ENCODE data around the gene FOXN4.
A peak's percentile ranks its signal among the peaks of the same experiment; 100 is the strongest.
"Not testable (repeated sequence)": the region's sequence is repeated elsewhere in the genome, so short reads cannot be mapped to it uniquely, and the experiment has no call there.

The FOXN4 gene, protein sequence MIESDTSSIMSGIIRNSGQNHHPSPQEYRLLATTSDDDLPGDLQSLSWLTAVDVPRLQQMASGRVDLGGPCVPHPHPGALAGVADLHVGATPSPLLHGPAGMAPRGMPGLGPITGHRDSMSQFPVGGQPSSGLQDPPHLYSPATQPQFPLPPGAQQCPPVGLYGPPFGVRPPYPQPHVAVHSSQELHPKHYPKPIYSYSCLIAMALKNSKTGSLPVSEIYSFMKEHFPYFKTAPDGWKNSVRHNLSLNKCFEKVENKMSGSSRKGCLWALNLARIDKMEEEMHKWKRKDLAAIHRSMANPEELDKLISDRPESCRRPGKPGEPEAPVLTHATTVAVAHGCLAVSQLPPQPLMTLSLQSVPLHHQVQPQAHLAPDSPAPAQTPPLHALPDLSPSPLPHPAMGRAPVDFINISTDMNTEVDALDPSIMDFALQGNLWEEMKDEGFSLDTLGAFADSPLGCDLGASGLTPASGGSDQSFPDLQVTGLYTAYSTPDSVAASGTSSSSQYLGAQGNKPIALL

DNA sequence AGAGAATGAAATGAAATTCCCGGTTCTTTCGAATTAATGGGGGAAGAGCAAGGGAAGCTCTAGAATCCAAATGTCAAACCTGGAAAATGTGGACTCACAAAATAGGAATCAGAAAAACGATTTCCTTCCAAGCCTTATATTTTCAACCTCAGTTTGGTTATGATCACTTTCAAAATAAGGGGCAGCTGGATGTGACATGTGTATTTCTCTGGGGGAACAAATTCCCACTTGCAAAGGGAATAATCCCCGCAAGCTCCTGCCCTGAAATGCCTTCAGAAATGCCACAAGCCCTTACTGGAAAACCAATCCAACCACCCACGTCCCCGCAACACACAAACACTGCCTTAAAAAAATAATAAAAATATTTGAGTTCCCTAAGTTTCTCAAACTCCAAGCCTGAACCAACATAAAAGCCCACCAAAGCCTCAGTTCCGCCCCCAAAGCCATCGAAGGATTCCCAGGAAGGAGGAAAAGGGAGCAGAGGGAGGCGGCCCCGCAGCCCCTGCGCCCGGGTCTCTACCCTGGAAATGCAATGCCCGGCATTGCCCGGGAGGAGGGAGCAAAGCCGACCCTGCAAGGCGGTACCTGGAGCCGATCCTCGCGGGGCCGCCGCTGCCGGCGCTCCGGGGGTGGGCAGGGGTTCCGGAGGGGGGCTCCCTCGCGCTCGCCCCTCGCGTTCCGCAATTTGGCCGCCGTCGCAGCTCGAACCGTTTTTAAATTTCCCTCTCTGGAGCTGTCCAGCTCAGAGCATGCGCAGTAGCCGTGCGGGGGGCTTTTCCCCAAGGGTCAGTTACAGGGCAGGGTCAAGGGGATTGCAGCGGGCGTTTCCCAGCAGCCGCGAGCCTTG lies at the start of gene FOXN4:
Gene FOXN4 (minus strand): TSS at position 751 of the 847 bp plus-strand sequence. CDS start 963 bp downstream, outside the sequence.
- DNase-seq, result no peak

DNA sequence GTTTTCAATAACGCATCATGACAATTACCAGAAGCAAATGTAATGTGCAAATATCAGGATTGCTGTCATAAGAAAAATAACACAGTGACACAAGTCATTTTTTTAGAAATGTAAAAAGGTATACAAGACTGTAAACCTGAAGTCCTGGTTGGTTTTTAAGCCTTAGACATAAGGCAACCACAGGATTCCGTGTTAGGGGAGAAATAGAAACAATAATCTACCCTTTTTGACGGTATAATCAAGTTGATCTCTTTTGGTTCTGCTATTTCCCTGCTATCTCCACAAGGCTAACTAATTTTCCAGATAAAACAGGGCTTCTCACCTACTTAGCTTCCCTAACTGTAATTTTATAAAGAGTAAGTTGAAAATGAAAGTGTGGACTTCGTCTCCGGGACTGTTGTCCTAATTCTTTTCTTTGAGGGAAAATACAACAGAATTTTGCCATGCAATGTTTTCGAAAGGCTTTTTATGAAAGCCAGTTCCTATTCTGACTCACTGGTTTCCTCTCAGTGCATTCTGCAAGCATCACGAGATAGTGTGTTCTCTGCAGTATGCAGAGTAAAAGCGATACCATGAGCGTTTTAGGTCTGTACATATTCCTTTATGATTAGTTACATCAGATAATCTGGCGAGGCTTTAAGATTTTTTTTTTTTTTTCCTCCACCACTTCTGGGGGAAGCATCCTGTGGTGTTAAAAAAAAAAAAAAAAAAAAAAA lies 49.2 kb upstream of the FOXN4 start:
- DNase-seq, result no peak

DNA sequence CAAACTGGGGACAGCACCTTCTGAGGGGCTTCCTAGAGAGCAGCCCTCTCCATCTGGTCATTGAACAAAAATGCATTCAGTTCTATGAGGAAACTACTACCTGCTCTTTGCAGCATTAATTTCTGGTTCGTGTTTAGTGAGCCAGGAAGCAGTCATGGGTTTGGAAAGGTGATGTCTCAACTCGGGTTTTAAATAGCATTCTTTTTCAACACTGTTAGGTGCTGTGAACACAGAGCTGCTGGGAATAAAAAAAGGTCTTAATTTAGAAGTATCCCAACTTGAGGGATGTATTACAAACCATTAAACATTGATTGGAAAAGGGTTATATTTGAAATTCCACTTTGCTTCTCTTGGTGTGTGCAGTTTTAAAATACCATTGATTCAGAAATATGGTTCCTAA lies 47.9 kb upstream of the FOXN4 start:
- no peak for DNase-seq

DNA sequence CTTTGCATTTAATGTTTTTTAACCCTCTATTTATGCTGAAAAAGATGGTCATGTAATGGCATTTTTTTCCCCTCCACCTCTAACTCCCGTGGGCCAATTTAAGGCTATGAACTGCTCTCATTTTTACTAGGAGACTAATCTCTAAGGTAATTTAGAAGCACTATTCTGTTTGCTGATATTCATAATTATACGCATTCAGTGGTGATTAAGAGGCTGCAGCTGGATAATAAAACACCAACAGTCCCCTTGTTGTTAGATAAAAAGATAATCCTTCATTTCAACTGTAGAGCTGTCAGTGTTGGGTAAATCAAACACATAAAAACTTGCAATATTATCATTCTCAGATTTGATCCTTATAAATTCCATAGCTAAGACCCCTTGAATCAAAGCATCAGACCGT lies 47.5 kb upstream of the FOXN4 start:
- DNase-seq, result no peak

DNA sequence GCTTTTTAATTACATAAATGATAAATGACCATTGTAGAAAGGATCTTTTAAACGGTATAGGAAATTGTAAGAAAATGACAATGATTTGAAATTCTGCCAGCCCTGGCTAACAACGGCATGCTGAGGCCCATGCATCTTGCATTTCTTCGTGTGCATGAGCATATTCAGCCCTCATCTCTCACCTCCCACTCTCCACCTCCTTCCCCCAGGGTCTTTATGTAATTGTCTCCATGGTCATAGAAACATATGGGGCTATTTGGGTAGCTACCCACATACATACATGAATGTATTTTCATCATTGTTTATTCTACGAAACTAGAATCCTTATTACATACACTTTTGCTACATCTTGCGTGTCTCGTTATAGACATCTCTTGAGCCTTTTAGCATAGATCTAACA lies 43.1 kb upstream of the FOXN4 start:
- no peak for DNase-seq

DNA sequence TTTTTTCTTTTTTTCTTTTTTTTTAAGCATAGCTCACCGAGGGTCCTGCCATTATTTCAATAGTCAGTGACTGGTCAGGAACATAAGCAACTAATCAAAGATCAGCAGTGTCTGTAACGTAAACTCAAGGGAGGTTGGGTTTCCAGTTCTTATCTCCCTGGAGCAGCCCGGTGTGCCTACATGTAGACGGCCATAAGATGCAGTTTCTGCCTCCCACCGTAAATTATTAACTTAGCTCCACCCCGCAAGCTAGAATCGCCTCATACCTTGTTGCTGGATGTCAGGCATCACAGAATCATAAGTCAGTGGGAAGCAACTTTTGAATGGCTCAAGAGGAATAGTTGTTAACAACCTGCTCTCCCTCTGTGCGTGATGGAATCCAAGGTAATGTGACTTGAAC lies 38.5 kb upstream of the FOXN4 start, which contains the start of gene MYO1H:
Gene MYO1H (plus strand): TSS at position 312 of the 400 bp plus-strand sequence. CDS start 61 bp downstream, at position 373.
- DNase-seq, result no peak

DNA sequence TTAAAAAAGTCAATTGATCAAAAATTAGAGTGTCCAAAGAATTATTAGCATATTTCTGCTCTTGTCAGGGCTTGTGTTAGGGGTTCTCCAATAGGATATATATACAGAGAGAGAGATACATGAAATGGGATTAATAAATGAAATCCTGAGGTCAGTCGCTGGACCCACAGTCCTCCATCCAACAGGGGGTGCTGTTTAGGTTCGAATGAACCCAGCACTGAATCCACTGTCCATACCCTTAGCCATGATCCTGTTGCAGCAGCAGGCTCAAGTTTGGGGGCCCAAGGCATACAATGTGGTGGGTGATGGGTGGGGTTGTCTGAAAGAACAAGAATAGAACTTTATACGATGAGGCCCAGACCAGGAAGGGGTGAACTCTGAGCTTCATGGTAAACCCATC lies 37.8 kb upstream of the FOXN4 start:
- no peak for DNase-seq

DNA sequence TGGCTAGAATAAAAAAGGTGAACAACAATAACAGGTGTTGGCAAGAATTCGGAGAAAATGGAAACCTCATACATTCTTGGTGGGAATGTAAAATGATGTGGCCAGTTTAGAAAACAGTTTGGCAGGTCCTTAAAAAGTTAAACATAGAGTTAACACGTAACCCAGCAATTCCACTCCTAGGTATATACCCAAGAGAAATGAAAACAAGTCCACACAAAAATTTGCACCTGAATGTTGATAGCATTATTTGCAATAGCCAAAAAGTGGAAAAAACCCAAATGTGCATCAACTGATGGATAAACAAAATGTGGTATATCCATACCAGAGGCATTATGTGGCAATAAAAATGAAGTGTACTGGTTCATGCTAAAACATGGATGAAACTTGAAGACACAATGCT lies 36.3 kb upstream of the FOXN4 start:
- DNase-seq, result no peak

DNA sequence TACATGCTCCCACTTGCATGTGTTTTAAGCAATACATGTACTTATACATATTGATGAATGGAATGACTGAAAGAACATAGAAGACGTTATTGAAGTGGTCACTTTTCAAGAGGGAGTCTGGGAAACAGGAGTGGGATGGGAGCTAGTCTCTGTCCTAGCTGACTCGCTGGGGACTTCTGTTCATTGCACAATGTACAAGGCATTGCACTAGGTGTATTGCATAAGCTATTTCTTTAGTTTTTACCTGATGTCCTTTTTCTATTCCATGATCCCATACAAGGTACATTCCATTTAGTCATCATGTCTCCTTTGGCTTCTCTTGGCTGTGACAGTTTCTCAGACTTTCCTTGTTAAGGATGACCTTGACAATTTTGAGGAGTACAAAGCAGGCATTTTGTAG lies 34.6 kb upstream of the FOXN4 start:
- DNase-seq, result no peak

DNA sequence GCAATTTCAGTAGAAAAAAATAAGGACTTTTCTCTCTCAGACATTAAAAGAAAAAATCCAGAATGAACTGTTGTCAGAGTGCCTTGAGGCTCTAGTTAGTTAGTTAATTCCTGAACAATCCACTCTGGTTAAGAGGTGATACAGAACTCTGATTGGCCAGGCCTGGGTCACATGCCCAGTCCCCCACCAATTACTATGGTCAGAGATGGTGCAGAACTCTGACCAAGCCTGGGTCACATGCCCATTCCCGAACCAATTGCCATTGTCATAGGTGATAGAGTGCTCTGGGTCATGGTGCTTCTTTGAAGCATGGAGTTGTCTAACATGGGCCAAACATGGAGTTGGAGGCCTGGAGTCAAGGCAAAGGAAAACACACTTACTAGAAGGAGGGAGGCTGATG lies 27.5 kb upstream of the FOXN4 start:
- no peak for DNase-seq

DNA sequence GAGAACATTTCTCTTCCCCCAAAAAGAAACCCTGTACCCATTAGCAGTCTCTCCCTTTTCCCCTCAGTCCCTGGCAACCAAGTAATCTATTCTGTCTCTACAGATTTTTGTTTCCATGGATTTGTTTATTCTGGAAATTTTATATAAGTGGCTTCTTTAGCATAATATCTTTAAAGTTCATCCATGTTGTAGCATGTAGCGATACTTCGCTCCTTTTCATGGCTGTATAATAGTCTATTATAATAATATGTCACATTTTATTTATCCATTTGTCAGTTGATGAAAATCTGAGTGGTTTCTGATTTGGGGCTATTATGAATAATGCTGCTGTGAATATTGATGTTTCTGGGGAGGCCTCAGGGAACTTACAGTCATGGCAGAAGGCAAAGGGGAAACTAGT lies 25.8 kb upstream of the FOXN4 start:
- DNase-seq, result no peak

DNA sequence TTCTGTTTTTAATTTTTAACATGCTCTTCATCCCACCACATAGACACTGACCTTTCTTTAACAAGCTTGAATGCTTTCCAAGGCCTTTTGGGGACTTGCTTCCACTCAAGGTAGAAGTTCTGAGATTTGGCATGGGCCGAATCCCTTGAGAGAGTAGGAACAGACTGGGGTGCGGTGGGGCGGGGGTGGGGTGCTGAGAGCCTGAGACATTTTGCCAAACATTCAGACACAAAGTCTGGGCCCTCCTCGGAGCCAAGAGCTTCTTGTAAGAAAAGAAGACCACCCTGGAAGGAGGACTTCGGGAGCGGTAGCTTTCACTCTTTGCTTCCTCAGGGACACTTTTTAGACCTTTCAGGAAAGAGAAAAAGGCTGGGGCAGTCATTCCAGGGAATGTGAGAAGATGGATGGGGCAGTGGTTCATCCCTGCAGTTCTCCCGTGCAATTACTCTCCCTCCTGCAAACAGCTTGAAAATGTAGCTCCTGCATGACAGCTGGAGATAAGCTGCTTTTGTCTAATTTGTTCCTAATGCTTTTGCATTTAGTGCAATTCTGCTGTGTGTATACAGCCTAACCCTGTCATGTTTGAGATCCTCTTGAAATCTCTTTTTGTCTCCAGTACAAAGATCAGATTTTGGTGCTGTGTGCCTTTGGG lies 22.3 kb upstream of the FOXN4 start:
- peak in 1 of 2 experiments; percentile 27 for DNase-seq

DNA sequence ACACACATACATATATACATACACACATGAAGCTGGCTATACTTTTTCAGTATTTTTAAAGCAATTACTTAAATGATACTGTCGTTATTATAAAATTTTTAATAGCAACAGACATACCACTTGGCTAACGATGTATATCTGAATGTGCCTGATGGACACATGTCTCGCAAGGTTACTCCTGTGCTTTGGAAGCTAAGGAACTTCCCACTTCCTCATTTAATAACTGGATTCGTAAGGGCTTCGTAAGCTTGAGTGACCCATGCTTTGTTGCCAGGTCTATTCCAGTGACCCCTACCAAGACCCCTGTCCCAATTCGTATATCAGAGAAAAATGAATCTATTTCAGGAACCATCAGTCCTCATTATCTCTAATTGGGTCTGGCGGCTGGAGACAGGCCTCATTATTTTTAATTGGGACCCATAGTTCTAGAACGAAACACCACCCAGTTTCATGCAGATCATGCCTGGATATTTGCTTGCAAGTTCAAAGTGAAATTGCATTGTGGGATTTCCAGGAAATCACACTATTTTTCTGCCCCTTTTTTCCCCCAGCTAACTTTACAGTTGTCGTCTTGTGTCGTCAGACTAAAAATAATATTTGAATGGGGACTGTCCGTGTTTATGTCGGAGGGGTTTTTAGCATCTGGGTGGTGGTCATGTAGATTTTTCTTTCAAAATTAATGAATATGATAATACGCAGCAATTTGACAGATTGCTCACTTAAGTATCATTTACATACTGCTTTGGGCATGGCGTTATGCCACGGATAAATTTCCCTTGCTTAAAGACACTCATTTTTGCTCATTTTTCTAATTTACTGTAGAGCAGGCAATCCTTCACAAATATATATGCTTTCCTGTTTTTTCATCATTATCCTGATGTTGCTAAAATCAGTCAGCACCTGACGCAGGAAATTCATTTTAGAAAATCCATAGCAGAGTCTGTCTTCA lies 21.5 kb upstream of the FOXN4 start:
- no peak for DNase-seq

DNA sequence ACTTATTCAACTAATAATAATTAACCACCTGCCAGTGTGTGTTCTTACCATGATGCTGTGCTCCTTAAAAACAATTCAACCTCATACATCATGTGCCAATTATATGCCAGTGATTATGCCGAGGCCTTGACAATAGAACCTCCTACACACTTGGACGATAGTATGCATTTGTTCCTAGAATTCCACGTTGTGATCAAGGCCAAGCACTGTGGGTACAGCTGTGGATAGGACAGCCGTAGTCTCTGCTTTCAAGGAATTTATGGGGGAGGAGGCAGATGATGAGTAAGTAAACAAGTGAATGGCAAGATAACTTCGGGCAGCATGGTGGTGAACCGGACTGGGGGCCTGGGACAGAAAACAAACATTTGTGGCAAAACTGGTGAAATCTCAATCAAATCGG lies 20.6 kb upstream of the FOXN4 start:
- DNase-seq, result no peak

DNA sequence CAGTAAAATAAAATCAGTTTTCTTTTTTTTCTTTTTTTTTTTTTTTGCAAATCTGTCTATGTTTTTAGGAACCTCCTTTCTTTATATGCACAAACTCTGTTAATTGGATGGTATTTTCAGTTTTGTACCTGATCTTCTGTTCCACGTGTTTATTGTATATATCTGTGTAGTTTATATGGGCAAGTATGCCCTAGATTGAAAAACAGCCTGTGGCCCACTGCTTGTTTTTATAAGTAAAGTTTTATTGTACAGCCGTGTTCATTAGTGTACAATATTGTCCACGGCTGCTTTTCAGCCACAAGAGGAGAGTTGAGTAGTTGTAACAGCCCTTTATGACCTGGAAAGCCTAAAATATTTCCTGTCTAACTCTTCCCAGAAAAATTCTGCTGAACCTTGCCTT lies 19.9 kb upstream of the FOXN4 start:
- no peak for DNase-seq

DNA sequence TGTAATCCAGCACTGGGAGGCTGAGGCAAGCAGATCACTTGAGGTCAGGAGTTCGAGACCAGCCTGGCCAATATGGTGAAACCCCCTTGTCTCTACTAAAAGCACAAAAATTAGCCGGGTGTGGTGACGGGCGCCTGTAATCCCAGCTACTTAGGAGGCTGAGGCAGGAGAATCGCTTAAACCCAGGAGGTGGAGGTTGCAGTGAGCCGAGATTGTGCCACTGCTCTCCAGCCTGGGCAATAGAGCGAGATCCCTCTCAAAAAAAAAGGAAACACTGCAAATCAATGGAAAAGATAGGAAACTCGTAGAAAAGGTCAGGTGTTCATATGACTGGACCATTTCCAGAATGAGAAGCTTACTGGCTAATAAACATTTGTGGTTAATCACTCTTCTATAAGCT lies 12.2 kb upstream of the FOXN4 start:
- not testable (repeated sequence) for DNase-seq

DNA sequence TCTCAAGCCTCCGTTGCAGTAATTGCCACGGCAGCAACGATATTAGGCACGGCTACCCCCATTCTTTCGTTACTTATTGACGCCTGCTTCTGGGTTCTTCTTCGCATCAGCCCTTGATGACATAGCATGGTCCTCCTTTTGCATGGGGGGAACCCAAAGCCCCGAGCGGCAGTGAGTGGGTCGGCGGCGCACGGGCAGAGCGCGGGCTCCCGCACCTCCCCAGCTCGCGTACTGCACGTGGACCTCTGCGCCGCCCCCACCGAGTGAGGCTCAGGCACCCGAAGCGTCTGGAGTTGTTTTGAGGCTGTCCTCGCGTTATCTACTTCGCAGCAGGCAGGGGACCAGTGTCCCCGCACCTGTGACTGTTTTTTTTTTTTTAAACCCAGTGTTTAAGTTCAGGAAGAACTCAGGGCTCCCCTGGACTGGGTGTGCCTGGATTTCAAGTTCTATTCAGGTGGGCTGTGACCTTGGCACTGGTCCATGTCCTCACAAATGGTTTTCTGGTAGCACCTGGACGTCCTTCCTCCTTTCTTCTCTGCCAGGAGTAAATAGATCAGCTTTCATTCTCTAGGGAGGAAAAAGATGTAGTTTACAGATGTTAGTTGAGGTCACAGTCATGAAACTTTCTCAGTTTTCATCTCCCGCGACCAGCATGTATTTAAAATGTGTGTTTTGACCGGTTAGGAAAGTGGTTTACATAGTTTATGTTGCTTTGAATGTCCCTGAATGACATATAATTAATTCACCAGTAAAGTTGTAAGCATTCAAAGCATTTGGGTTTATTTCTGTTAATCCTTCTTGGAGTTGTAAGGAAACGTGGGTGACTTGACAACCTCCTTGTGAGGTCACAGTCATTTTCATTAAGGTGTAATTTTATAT lies 1.4 kb upstream of the FOXN4 start:
- DNase-seq, result peak; percentile 42 to 44

DNA sequence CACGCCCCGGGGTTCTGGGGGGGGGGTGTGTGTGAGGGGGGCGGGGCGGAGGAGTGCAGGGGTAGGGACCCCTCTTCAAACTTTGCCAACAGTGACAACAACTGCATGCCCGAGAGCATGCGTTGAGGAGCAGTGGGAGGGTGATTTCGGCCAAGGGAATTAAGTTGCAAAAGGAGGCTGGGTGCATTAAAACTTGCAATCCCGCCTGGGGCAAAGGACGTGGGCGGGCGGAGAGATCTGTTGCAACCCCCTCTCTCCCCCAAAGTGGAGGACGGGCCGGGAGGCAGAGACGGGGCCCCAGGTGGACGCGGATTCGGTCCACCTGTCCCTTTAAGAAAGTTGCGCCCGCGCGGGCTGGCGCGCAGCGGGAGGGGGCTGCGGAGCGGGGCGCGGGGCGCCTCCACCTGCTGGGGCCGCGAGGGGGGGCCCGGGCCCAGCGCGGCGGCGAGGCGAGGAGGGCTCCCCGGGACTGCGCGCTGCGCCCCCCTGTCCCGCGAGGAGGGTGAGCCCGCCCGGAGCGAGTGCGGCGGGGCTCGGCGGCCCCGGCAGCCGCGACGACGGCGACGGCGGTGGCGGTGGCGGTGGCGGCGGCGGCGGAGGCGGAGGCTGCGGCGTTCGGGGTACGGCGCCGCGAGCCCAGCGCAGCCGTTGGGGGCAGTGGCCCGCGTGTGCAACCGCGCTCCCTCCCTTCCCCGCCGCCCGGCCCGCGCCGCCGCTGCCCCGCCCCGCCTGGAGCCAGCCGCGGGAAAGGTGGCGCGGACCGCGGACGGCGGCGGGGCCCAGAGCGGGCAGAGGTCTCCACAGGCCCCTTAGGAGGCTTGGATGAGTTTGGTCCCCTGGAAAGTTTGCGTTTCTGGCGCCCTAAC lies 530 bp upstream of the FOXN4 start:
- peak in 1 of 2 experiments; percentile 34 for DNase-seq

DNA sequence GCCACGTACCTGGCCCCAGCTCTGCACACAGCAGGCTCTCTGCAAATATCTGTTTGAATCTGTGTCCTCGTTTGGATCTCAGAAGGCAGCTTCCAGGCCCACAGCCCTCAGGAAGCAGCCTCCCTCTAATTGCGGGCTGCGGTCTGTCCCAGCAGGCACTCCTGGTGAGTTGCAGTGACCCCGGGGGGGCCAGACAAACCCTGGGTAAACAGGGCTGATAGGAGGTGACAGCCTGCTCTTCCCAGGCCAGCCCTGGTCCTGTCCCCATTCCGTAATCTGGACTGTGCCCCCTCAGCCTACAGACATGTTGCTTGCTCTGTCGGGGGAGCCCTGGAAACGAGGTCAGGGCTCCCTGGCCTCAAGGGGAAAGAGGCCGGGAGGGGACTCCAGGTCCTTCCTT lies 2.0 kb downstream of the FOXN4 start:
- DNase-seq, result no peak
